NCI-H2107 treated with DMSO at 0.1 percent for 48 hours (cell line): ENCODE results near the gene MTCL3.

Experiments used
- DNase-seq: peaks from one replicate; lab custom pipeline; 2025; ENCODE audit not compliant: unreplicated experiment; lab: John Stamatoyannopoulos, UW

MTCL3 gene

GRCh38 chr6:127471379-127472255, 47.5 kb downstream of the MTCL3 start:
- DNase-seq: no peak

- DNase-seq: no peak
Measured at GRCh38 chr6:127468936-127469335, 50.2 kb downstream of the MTCL3 start.

DNA sequence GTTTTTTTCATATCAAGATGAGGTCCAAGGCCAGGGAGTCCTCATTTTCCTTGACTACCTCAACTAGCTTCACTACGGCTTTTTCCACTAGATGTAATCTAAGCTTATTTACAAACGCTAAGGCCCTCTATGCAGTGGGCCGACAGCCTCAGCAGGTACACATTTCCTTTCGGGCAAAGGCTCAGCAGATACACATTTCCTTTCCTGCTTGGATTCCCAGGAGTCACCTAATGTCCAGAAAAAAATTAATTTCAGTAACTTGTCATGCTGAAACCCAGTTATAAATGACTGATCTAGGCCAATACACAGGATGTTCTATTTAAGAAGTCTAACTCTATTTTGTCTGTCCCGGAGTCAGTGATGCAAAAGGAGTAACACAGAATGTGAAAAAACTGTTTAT, 52.7 kb downstream of the MTCL3 start:
- no peak for DNase-seq

GRCh38 chr6:127464881-127465459, 54.2 kb downstream of the MTCL3 start:
- peak; percentile 27 for DNase-seq

GRCh38 chr6:127464161-127464880, 54.8 kb downstream of the MTCL3 start:
- DNase-seq: no peak

DNA sequence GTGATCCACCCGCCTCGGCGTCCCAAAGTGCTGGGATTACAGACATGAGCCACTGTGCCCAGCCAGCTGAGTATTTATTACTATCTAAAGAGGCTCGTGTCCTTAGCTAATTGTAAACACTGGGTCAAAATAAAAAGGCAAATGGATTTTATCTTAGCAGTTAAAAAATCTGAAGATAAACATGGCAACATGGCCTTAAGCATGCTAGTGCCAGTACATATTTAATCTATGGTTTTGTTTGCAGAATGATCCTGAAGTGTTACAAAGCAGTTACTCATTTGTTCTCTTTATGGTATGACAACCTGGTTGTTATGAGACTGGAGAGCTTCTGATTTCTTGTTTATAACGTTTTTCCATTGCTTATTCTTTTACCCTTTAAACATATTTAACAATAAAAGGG, 56.1 kb downstream of the MTCL3 start:
- no peak for DNase-seq

- no peak for DNase-seq
Measured at GRCh38 chr6:127462376-127462775, 56.8 kb downstream of the MTCL3 start.

GRCh38 chr6:127460465-127460864, 58.7 kb downstream of the MTCL3 start:
- no peak for DNase-seq

DNA sequence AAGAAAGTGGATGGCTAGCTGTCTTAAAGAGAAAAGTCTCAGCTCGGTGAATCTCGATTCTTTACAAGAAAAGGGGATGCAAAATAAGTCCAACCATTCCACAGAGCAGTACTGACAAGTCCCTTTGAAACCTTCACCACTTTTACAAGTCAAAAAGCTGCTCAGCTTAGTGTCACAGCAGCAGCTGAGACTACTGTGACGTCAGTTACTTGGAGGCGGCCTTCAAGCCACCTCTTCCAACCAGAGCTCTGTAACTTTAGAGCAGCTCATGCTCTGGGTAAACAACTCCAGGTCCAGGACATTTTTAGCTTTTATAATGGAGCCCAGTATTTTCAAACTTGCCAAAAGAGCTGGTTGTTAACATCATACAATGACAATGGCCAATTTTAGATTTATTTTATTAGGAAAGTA, 59.9 kb downstream of the MTCL3 start, which contains the start of gene KIAA0408:
KIAA0408 (minus strand) TSS at position 159 of the 411 bp plus-strand sequence. CDS start 5,408 bp downstream, outside the sequence.
- peak; percentile 14 for DNase-seq

- DNase-seq: no peak
Measured at GRCh38 chr6:127458817-127459216, 60.3 kb downstream of the MTCL3 start.

DNA sequence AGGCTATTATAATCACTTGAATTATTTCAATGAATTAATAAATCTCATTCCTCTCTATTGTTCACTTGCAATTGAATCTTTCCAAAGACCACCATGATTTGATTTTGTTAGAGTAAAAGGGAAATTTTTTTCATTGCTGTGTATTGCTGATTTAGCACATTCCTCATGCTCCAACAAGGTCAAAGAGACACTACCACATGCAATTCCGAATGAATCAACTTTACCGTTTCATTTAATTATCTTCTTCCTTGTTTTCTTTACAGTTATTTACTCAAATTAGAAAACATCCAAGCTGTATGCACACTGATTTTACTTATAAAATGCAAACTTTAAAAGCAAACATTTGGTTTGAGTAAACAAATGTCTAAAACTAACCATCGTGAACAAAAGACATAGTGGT, 60.9 kb downstream of the MTCL3 start:
- no peak for DNase-seq

- DNase-seq: no peak
Measured at GRCh38 chr6:127457456-127458064, 61.6 kb downstream of the MTCL3 start.

GRCh38 chr6:127456465-127456864, 62.7 kb downstream of the MTCL3 start:
- no peak for DNase-seq

- DNase-seq: no peak
Measured at GRCh38 chr6:127453845-127454619, 65.1 kb downstream of the MTCL3 start.

DNA sequence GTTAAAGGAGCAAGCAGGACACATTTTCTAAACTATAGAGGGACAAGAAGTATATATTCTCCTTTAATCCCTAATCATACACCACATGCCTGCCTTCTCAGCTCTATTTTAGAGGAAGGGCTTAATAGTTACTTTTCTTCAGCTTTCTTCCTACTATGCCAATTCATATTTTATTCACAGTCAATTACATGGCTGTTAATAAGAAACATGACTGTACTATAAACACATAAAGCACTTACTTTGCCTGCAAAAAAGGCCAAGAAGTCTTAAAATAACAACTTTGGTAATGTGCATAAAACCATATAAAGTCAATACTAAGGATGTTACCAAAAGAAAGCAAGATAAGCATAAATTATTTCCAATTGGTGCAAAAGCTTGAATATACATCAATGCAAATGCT, 66.3 kb downstream of the MTCL3 start:
- no peak for DNase-seq

DNA sequence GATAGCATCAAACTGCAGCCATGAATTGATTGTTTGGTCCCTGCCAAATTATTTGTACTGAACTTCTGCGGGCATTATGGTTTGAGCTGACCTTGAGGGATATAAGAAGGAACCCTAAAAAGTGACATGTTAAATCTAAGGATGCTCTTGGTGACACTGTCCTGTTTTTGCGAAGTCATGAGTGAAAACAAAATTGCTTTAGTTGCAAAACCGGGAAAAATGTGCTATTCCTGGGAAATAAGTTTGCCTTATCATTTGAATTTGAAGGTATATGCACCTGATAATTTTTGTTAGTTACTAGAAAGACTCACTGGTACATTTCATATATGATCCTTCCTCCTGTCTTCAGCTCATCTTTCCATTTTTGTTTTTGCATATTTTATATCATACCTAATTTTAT, 67.7 kb downstream of the MTCL3 start:
- DNase-seq: no peak

DNA sequence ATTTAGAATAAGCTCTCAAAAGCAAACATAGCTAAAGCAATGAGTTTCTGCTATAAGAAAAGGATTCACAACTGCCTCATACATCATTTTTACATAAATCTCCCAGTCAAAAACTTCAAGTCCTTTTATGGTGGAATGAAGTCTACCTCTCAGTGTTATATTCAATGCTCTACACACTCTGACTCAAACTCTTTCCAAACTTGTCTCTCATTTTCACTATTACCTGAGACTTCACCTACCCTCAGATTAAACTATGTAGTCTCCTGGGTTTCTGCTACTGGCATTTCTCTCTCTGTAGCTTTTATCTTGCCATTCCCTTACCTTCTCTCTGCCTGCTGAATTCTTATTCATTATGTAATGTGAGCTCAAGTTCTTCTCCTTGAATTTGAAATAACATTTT, 71.4 kb downstream of the MTCL3 start:
- DNase-seq: no peak

GRCh38 chr6:127446356-127446755, 72.8 kb downstream of the MTCL3 start:
- no peak for DNase-seq

- no peak for DNase-seq
Measured at GRCh38 chr6:127441881-127442280, 77.3 kb downstream of the MTCL3 start.

GRCh38 chr6:127439718-127440117, 79.4 kb downstream of the MTCL3 start:
- DNase-seq: no peak
